ENCODE results near the gene RPL3. TPM values are rescaled to one million over a fixed set of nuclear protein-coding genes. Genes with fewer than 3 reads are reported as not detected.
A peak's percentile ranks its signal among the peaks of the same experiment; 100 is the strongest.

The RPL3 gene
- total RNA-seq, 1 experiment from 2014 or later: 3,475 TPM

GRCh38 chr22:39315389-39315788 is 4.0 kb downstream of the RPL3 start:
- no TSS peak for BruUV-seq (replicated peaks)
- DNase-seq (ENCODE audit: unreplicated experiment): no peak
- TF ChIP-seq CTCF (IDR thresholded peaks at IDR 0.05; ENCODE audit: unreplicated experiment): no peak
- no peak overlapping the region for H3K27ac Mint-ChIP-seq (ENCODE audit: low read depth, unreplicated experiment)
- peak overlapping the region; percentile 99 for H3K4me3 Mint-ChIP-seq (ENCODE audit: unreplicated experiment)
- CTCF ChIA-PET: interaction anchor here (0.6 to 12.1 kb wide), 14 partner anchors 11 to 300 kb away, joined by 3 to 256 read pairs (median 4); no protein-coding TSS in a partner anchor
- H3K27me3 Mint-ChIP-seq (ENCODE audit: insufficient read depth, unreplicated experiment): no peaks in the 10 kb centered on the region
- POLR2A ChIA-PET: interaction anchor here (0.5 to 6.4 kb wide), 11 partner anchors 70 to 1087 kb away, joined by 3 to 102 read pairs (median 3); partner anchors contain the start of genes ATF4 and RPS19BP1
- H3K9me3 Mint-ChIP-seq (ENCODE audit: unreplicated experiment): no peaks in the 10 kb centered on the region
- intact Hi-C loops (cut with micrococcal nuclease): loop anchor here (5.0 kb wide), 3 partner anchors 207 to 443 kb away; partner anchors contain the start of genes ATF4 and CBX6
- H3K4me1 Mint-ChIP-seq (ENCODE audit: insufficient read depth, unreplicated experiment): peaks cover 25% of the 10 kb centered on the region
- H3K36me3 Mint-ChIP-seq (ENCODE audit: insufficient read depth, unreplicated experiment): peaks cover 96% of the 10 kb centered on the region

- ChIA-PET POLR2A (interaction anchor here (0.9 to 6.4 kb wide), 4 partner anchors 74 to 208 kb away, joined by 3 to 102 read pairs (median 60); partner anchors contain the start of gene ATF4), CTCF (interaction anchor here (0.6 to 12.1 kb wide), 4 partner anchors 12 to 221 kb away, joined by 4 to 256 read pairs (median 4); no protein-coding TSS in a partner anchor)
- no peak for TF ChIP-seq CTCF (IDR thresholded peaks at IDR 0.05; ENCODE audit: unreplicated experiment)
- Mint-ChIP-seq H3K9me3 (ENCODE audit: unreplicated experiment) (no peaks in the 10 kb centered on the region), H3K4me3 (ENCODE audit: unreplicated experiment) (peak overlapping the region; percentile 99), H3K27me3 (ENCODE audit: insufficient read depth, unreplicated experiment) (no peaks in the 10 kb centered on the region), H3K4me1 (ENCODE audit: insufficient read depth, unreplicated experiment) (peaks cover 34% of the 10 kb centered on the region), H3K27ac (ENCODE audit: low read depth, unreplicated experiment) (no peak overlapping the region), H3K36me3 (ENCODE audit: insufficient read depth, unreplicated experiment) (peaks cover 95% of the 10 kb centered on the region)
- no peak for DNase-seq (ENCODE audit: unreplicated experiment)
- no TSS peak for BruUV-seq (replicated peaks)
- intact Hi-C loops (cut with micrococcal nuclease): no loop called here
These were observed 5.0 kb downstream of the RPL3 start for GRCh38 chr22:39314251-39314971.

- Mint-ChIP-seq H3K36me3 (ENCODE audit: insufficient read depth, unreplicated experiment) (peaks cover 85% of the 10 kb centered on the region), H3K4me3 (ENCODE audit: unreplicated experiment) (no peak overlapping the region), H3K27ac (ENCODE audit: low read depth, unreplicated experiment) (no peak overlapping the region), H3K9me3 (ENCODE audit: unreplicated experiment) (no peaks in the 10 kb centered on the region), H3K27me3 (ENCODE audit: insufficient read depth, unreplicated experiment) (no peaks in the 10 kb centered on the region), H3K4me1 (ENCODE audit: insufficient read depth, unreplicated experiment) (peaks cover 44% of the 10 kb centered on the region)
- POLR2A ChIA-PET: interaction anchor here (6.4 kb wide), 1 partner anchor 139 kb away, joined by 53 read pairs; no protein-coding TSS in a partner anchor
- intact Hi-C loops (cut with micrococcal nuclease): no loop called here
- no TSS peak for BruUV-seq (replicated peaks)
- CTCF ChIA-PET: interaction anchor here (12.1 kb wide), 1 partner anchor 141 kb away, joined by 256 read pairs; no protein-coding TSS in a partner anchor
- no peak for DNase-seq (ENCODE audit: unreplicated experiment)
- TF ChIP-seq CTCF (IDR thresholded peaks at IDR 0.05; ENCODE audit: unreplicated experiment): no peak
These were observed 6.0 kb downstream of the RPL3 start for GRCh38 chr22:39313258-39314001.

GRCh38 chr22:39312410-39312809 is 7.0 kb downstream of the RPL3 start:
- CTCF ChIA-PET: interaction anchor here (12.1 kb wide), 1 partner anchor 140 kb away, joined by 256 read pairs; no protein-coding TSS in a partner anchor
- no peak overlapping the region for H3K27ac Mint-ChIP-seq (ENCODE audit: low read depth, unreplicated experiment)
- TF ChIP-seq CTCF (IDR thresholded peaks at IDR 0.05; ENCODE audit: unreplicated experiment): no peak
- H3K4me1 Mint-ChIP-seq (ENCODE audit: insufficient read depth, unreplicated experiment): peaks cover 38% of the 10 kb centered on the region
- no peak overlapping the region for H3K4me3 Mint-ChIP-seq (ENCODE audit: unreplicated experiment)
- no peaks in the 10 kb centered on the region for H3K27me3 Mint-ChIP-seq (ENCODE audit: insufficient read depth, unreplicated experiment)
- POLR2A ChIA-PET: interaction anchor here (1.7 to 4.0 kb wide), 4 partner anchors 20 to 210 kb away, joined by 7 to 30 read pairs (median 14); no protein-coding TSS in a partner anchor
- intact Hi-C loops (cut with micrococcal nuclease): no loop called here
- peaks cover 75% of the 10 kb centered on the region for H3K36me3 Mint-ChIP-seq (ENCODE audit: insufficient read depth, unreplicated experiment)
- BruUV-seq (replicated peaks): no TSS peak
- DNase-seq (ENCODE audit: unreplicated experiment): no peak
- H3K9me3 Mint-ChIP-seq (ENCODE audit: unreplicated experiment): no peaks in the 10 kb centered on the region

All from MCF 10A (cell line).